Measurements from ENCODE around the gene ASMTL.

The ASMTL gene

GRCh38 chrX:1468250-1468772 is 15.6 kb upstream of the ASMTL start:
- Mint-ChIP-seq H3K27me3 (no peaks in the 10 kb centered on the region), H3K4me3 (peak overlapping the region; percentile 65), H3K36me3 (peaks cover 17% of the 10 kb centered on the region), H3K4me1 (peaks cover 86% of the 10 kb centered on the region), H3K27ac (peak overlapping the region; percentile 90), H3K9me3 (peaks cover 5% of the 10 kb centered on the region)

- H3K4me1 Mint-ChIP-seq: peaks cover 86% of the 10 kb centered on the region
- no peaks in the 10 kb centered on the region for H3K27me3 Mint-ChIP-seq
- peaks cover 11% of the 10 kb centered on the region for H3K36me3 Mint-ChIP-seq
- peak overlapping the region; percentile 79 for H3K4me3 Mint-ChIP-seq
- peaks cover 4% of the 10 kb centered on the region for H3K9me3 Mint-ChIP-seq
- peak overlapping the region; percentile 75 for H3K27ac Mint-ChIP-seq
These were observed 14.4 kb upstream of the ASMTL start for GRCh38 chrX:1466971-1467561.

GRCh38 chrX:1466232-1466661 is 13.5 kb upstream of the ASMTL start:
- Mint-ChIP-seq H3K27ac (peak overlapping the region; percentile 77), H3K27me3 (no peaks in the 10 kb centered on the region), H3K9me3 (no peaks in the 10 kb centered on the region), H3K36me3 (peaks cover 8% of the 10 kb centered on the region), H3K4me3 (peak overlapping the region; percentile 55), H3K4me1 (peaks cover 83% of the 10 kb centered on the region)

GRCh38 chrX:1465286-1466231 is 12.8 kb upstream of the ASMTL start:
- H3K4me1 Mint-ChIP-seq: peaks cover 78% of the 10 kb centered on the region
- H3K4me3 Mint-ChIP-seq: peak overlapping the region; percentile 64
- no peaks in the 10 kb centered on the region for H3K9me3 Mint-ChIP-seq
- no peaks in the 10 kb centered on the region for H3K27me3 Mint-ChIP-seq
- peak overlapping the region; percentile 77 for H3K27ac Mint-ChIP-seq
- H3K36me3 Mint-ChIP-seq: peaks cover 8% of the 10 kb centered on the region

- H3K9me3 Mint-ChIP-seq: no peaks in the 10 kb centered on the region
These were observed 12.2 kb upstream of the ASMTL start for GRCh38 chrX:1464971-1465285.

GRCh38 chrX:1464041-1464970 is 11.6 kb upstream of the ASMTL start:
- H3K36me3 Mint-ChIP-seq: peaks cover 8% of the 10 kb centered on the region
- peak overlapping the region; percentile 64 for H3K4me3 Mint-ChIP-seq
- no peaks in the 10 kb centered on the region for H3K9me3 Mint-ChIP-seq

More at GRCh38 chrX:1464971-1465285, 12.2 kb upstream of the ASMTL start:
- Mint-ChIP-seq H3K27me3 (no peaks in the 10 kb centered on the region), H3K4me1 (peaks cover 74% of the 10 kb centered on the region), H3K4me3 (peak overlapping the region; percentile 64), H3K27ac (no peak overlapping the region), H3K36me3 (peaks cover 8% of the 10 kb centered on the region)

GRCh38 chrX:1463581-1463980 is 10.9 kb upstream of the ASMTL start:
- Mint-ChIP-seq H3K36me3 (peaks cover 8% of the 10 kb centered on the region), H3K27ac (peak overlapping the region; percentile 64), H3K4me1 (peaks cover 63% of the 10 kb centered on the region), H3K4me3 (peak overlapping the region; percentile 60), H3K9me3 (no peaks in the 10 kb centered on the region), H3K27me3 (no peaks in the 10 kb centered on the region)

More at GRCh38 chrX:1464041-1464970, 11.6 kb upstream of the ASMTL start:
- peak overlapping the region; percentile 42 for H3K27ac Mint-ChIP-seq
- H3K27me3 Mint-ChIP-seq: no peaks in the 10 kb centered on the region
- peaks cover 68% of the 10 kb centered on the region for H3K4me1 Mint-ChIP-seq

GRCh38 chrX:1462596-1463251 is 10.0 kb upstream of the ASMTL start:
- Mint-ChIP-seq H3K27ac (peak overlapping the region; percentile 73), H3K4me3 (peak overlapping the region; percentile 60), H3K9me3 (no peaks in the 10 kb centered on the region), H3K27me3 (no peaks in the 10 kb centered on the region), H3K4me1 (peaks cover 56% of the 10 kb centered on the region), H3K36me3 (peaks cover 8% of the 10 kb centered on the region)

GRCh38 chrX:1462110-1462509 is 9.4 kb upstream of the ASMTL start:
- peak overlapping the region; percentile 73 for H3K27ac Mint-ChIP-seq
- H3K4me1 Mint-ChIP-seq: peaks cover 51% of the 10 kb centered on the region
- no peaks in the 10 kb centered on the region for H3K27me3 Mint-ChIP-seq
- no peak overlapping the region for H3K4me3 Mint-ChIP-seq
- no peaks in the 10 kb centered on the region for H3K9me3 Mint-ChIP-seq
- H3K36me3 Mint-ChIP-seq: peaks cover 7% of the 10 kb centered on the region

DNA sequence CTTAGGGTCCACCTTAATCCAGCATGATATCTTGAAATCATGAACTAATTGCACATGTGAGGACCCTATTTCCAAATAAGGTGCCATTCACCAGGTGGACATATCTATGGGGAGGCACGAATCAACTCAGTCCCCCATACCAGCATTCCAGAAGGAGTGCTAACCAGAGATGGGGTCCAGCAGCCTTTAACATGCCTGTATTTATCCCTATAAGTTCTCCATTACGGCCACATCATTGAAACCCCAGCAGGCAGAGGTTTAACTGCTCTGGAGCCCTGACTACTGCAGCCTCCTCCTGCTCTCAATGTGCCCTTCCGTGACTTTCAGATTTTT is 3.2 kb upstream of the ASMTL start:
- Mint-ChIP-seq H3K4me1 (peaks cover 6% of the 10 kb centered on the region), H3K4me3 (no peak overlapping the region), H3K36me3 (no peaks in the 10 kb centered on the region), H3K27me3 (no peaks in the 10 kb centered on the region), H3K9me3 (no peaks in the 10 kb centered on the region), H3K27ac (no peak overlapping the region)

- H3K27me3 Mint-ChIP-seq: no peaks in the 10 kb centered on the region
- peaks cover 16% of the 10 kb centered on the region for H3K4me1 Mint-ChIP-seq
- peaks cover 1% of the 10 kb centered on the region for H3K36me3 Mint-ChIP-seq
- peaks cover 3% of the 10 kb centered on the region for H3K9me3 Mint-ChIP-seq
- H3K4me3 Mint-ChIP-seq: peak overlapping the region; percentile 45
- H3K27ac Mint-ChIP-seq: no peak overlapping the region
These were observed 1.5 kb upstream of the ASMTL start for GRCh38 chrX:1453951-1454785.

GRCh38 chrX:1453395-1453783 is 680 bp upstream of the ASMTL start:
- peaks cover 22% of the 10 kb centered on the region for H3K4me1 Mint-ChIP-seq
- H3K27me3 Mint-ChIP-seq: no peaks in the 10 kb centered on the region
- peaks cover 9% of the 10 kb centered on the region for H3K36me3 Mint-ChIP-seq
- peak overlapping the region; percentile 85 for H3K27ac Mint-ChIP-seq
- H3K9me3 Mint-ChIP-seq: peaks cover 10% of the 10 kb centered on the region
- peak overlapping the region; percentile 81 for H3K4me3 Mint-ChIP-seq

GRCh38 chrX:1451661-1452515 is 821 bp downstream of the ASMTL start:
- Mint-ChIP-seq H3K4me1 (peaks cover 22% of the 10 kb centered on the region), H3K27me3 (no peaks in the 10 kb centered on the region), H3K9me3 (peaks cover 19% of the 10 kb centered on the region), H3K27ac (peak overlapping the region; percentile 76), H3K4me3 (peak overlapping the region; percentile 81), H3K36me3 (peaks cover 16% of the 10 kb centered on the region)
